AG10803 (cell line): ENCODE measurements around the gene GCK.

ENCODE experiments used
- DNase-seq: peaks from one replicate; pipeline ENCODE4 v3.0.0; 2010; ENCODE audit warnings: low read depth
- H3K4me3 ChIP-seq: 2 replicates; pipeline ENCODE4 v1.5.1; 2011; ENCODE audit warnings: mild to moderate bottlenecking, low read length, control low read depth
- CTCF ChIP-seq: conservative IDR thresholded peaks from 2 replicates; pipeline ENCODE4 v1.5.1; 2011; ENCODE audit warnings: mild to moderate bottlenecking, low read length, control low read depth, inconsistent platforms

GCK gene

GRCh38 chr7:44140341-44140740 lies 48.9 kb downstream of the GCK start:
- no peak overlapping the region for H3K4me3 ChIP-seq
- no peak for TF ChIP-seq CTCF
- no peak for DNase-seq

- no peak overlapping the region for H3K4me3 ChIP-seq
- no peak for DNase-seq
- TF ChIP-seq CTCF = no peak
These were observed 49.8 kb downstream of the GCK start for GRCh38 chr7:44139311-44140010.

GRCh38 chr7:44138698-44139097 lies 50.5 kb downstream of the GCK start:
- no peak for DNase-seq
- TF ChIP-seq CTCF = no peak
- no peak overlapping the region for H3K4me3 ChIP-seq

GRCh38 chr7:44136731-44137130 lies 52.5 kb downstream of the GCK start:
- DNase-seq = peak; percentile 59
- no peak overlapping the region for H3K4me3 ChIP-seq
- no peak for TF ChIP-seq CTCF

GRCh38 chr7:44134943-44135628 lies 54.2 kb downstream of the GCK start:
- no peak overlapping the region for H3K4me3 ChIP-seq
- TF ChIP-seq CTCF = no peak
- no peak for DNase-seq

GRCh38 chr7:44133295-44133694 lies 55.9 kb downstream of the GCK start:
- no peak for DNase-seq
- H3K4me3 ChIP-seq = no peak overlapping the region
- TF ChIP-seq CTCF = no peak

- no peak for DNase-seq
- no peak overlapping the region for H3K4me3 ChIP-seq
- no peak for TF ChIP-seq CTCF
These were observed 57.2 kb downstream of the GCK start for GRCh38 chr7:44132039-44132438.
